Measurements from ENCODE around the gene DOCK4.

DNA sequence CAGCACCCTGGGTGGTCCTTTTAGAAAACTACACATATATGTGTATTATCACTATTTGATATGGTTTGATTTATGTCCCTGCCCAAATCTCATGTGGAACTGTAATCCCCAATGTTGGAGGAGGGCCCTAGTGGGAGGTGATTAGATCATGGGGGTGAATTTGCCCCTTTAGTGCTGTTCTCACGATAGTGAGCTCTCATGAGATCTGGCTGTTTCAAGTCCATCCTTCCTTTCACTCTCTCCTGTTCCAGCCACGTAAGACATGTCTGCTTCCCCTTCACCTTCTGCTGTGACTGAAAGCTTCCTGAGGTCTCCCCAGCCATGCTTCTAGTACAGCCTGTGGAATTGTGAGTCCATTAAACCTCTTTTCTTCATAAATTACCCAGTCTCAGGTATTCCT, 37.3 kb downstream of the DOCK4 start:
- TF ChIP-seq NANOG (IDR thresholded peaks at IDR 0.05; ENCODE audit: insufficient read depth, low read depth, low read length, poor library complexity, severe bottlenecking) (no peak), POLR2A (IDR thresholded peaks at IDR 0.05; ENCODE audit: control extremely low read depth in 1 of 2, low read depth in 2 of 2, low read length in 2 of 2) (no peak), RAD21 (IDR thresholded peaks at IDR 0.05 in 1 of 2, conservative IDR thresholded peaks at IDR 0.05 in 1 of 2; ENCODE audit: low read depth in 2 of 2, low read length in 2 of 2) (no peak), RFX5 (IDR thresholded peaks at IDR 0.05; ENCODE audit: borderline replicate concordance, low read depth, low read length) (no peak), ZNF274 (IDR thresholded peaks at IDR 0.05; ENCODE audit: borderline replicate concordance, extremely low read depth, low read length) (no peak), GABPA (IDR thresholded peaks at IDR 0.05; ENCODE audit: borderline replicate concordance, insufficient read depth, low read length) (no peak), CHD2 (IDR thresholded peaks at IDR 0.05; ENCODE audit: low read length) (no peak), CREB1 (IDR thresholded peaks at IDR 0.05) (no peak), EZH2 (IDR thresholded peaks at IDR 0.05; ENCODE audit: low read depth, low read length, severe bottlenecking) (no peak), KDM1A (IDR thresholded peaks at IDR 0.05; ENCODE audit: borderline replicate concordance, low read length) (no peak), RNF2 (IDR thresholded peaks at IDR 0.05; ENCODE audit: borderline replicate concordance, low read depth, low read length, missing control alignments, poor library complexity, severe bottlenecking) (no peak)
- TF ChIP-seq, protein P1, sequence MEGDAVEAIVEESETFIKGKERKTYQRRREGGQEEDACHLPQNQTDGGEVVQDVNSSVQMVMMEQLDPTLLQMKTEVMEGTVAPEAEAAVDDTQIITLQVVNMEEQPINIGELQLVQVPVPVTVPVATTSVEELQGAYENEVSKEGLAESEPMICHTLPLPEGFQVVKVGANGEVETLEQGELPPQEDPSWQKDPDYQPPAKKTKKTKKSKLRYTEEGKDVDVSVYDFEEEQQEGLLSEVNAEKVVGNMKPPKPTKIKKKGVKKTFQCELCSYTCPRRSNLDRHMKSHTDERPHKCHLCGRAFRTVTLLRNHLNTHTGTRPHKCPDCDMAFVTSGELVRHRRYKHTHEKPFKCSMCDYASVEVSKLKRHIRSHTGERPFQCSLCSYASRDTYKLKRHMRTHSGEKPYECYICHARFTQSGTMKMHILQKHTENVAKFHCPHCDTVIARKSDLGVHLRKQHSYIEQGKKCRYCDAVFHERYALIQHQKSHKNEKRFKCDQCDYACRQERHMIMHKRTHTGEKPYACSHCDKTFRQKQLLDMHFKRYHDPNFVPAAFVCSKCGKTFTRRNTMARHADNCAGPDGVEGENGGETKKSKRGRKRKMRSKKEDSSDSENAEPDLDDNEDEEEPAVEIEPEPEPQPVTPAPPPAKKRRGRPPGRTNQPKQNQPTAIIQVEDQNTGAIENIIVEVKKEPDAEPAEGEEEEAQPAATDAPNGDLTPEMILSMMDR (IDR thresholded peaks at IDR 0.05; ENCODE audit: control extremely low read depth in 1 of 3, insufficient read depth in 1 of 3, low read depth in 1 of 3, low read length in 3 of 3): no peak
- TF ChIP-seq, protein P2, sequence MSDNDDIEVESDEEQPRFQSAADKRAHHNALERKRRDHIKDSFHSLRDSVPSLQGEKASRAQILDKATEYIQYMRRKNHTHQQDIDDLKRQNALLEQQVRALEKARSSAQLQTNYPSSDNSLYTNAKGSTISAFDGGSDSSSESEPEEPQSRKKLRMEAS (IDR thresholded peaks at IDR 0.05): no peak
- TF ChIP-seq, protein P3, sequence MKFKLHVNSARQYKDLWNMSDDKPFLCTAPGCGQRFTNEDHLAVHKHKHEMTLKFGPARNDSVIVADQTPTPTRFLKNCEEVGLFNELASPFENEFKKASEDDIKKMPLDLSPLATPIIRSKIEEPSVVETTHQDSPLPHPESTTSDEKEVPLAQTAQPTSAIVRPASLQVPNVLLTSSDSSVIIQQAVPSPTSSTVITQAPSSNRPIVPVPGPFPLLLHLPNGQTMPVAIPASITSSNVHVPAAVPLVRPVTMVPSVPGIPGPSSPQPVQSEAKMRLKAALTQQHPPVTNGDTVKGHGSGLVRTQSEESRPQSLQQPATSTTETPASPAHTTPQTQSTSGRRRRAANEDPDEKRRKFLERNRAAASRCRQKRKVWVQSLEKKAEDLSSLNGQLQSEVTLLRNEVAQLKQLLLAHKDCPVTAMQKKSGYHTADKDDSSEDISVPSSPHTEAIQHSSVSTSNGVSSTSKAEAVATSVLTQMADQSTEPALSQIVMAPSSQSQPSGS (IDR thresholded peaks at IDR 0.05; ENCODE audit: low read length): no peak

Measured in H1 (cell line).